ENCODE results near the gene EIF4ENIF1.

DNA sequence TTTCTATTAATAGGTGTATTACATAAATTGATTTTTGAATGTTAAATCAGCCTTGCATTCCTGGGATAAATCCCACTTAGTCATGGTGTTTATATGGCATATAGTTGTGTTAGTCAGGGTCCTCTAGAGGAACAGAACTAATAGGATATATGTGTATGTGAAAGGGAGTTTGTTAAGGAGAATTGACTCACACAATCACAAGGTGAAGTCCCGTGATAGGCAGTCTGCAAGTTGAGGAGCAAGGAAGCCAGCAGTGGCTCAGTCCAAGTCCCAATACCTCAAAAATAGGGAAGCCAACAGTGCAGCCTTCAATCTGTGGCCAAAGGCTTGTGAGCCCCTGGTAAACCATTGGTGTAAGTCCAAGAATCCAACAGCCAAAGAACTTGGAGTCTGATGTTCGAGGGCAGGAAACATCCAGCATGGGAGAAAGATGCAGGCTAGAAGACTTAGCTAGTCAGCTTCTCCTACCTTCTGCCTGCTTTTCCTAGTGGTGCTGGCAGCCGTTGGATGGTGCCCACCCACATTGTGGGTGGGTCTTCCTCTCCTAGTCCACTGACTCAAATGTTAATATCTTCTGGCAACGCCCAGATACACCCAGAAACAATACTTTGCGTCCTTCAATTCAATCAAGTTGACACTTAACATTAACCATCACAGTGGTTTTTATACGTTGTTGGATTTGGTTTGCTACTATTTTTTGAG, 19.6 kb upstream of the EIF4ENIF1 start:
- TF ChIP-seq, protein P1, sequence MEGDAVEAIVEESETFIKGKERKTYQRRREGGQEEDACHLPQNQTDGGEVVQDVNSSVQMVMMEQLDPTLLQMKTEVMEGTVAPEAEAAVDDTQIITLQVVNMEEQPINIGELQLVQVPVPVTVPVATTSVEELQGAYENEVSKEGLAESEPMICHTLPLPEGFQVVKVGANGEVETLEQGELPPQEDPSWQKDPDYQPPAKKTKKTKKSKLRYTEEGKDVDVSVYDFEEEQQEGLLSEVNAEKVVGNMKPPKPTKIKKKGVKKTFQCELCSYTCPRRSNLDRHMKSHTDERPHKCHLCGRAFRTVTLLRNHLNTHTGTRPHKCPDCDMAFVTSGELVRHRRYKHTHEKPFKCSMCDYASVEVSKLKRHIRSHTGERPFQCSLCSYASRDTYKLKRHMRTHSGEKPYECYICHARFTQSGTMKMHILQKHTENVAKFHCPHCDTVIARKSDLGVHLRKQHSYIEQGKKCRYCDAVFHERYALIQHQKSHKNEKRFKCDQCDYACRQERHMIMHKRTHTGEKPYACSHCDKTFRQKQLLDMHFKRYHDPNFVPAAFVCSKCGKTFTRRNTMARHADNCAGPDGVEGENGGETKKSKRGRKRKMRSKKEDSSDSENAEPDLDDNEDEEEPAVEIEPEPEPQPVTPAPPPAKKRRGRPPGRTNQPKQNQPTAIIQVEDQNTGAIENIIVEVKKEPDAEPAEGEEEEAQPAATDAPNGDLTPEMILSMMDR (IDR thresholded peaks at IDR 0.05): no peak
- TF ChIP-seq POLR2A (IDR thresholded peaks at IDR 0.05): no peak
